ENCODE results near the gene SAMD15.
"Not testable (repeated sequence)": the region's sequence is repeated elsewhere in the genome, so short reads cannot be mapped to it uniquely, and the experiment has no call there.

Gene SAMD15

GRCh38 chr14:77376771-77377501 is at the start of gene SAMD15, which contains the start of gene TMED8:
Gene SAMD15 (plus strand): TSS chr14:77377379. CDS start chr14:77377419, 40 bp downstream.
Gene TMED8 (minus strand): TSS chr14:77377094. CDS start chr14:77377053, 41 bp downstream.
- DNase-seq = peak; percentile 92

- DNase-seq = no peak
Measured at GRCh38 chr14:77329872-77330271, 47.3 kb upstream of the SAMD15 start.

- DNase-seq = no peak
Measured at GRCh38 chr14:77335576-77335975, 41.6 kb upstream of the SAMD15 start.

GRCh38 chr14:77337255-77337654 is 39.9 kb upstream of the SAMD15 start:
- not testable (repeated sequence) for DNase-seq

- DNase-seq = no peak
Measured at GRCh38 chr14:77337880-77338279, 39.3 kb upstream of the SAMD15 start.

- no peak for DNase-seq
Measured at GRCh38 chr14:77338302-77338701, 38.9 kb upstream of the SAMD15 start.

- no peak for DNase-seq
Measured at GRCh38 chr14:77339407-77339806, 37.8 kb upstream of the SAMD15 start.

GRCh38 chr14:77340389-77340788 is 36.8 kb upstream of the SAMD15 start:
- no peak for DNase-seq

GRCh38 chr14:77342726-77343397 is 34.3 kb upstream of the SAMD15 start:
- no peak for DNase-seq

GRCh38 chr14:77343662-77344061 is 33.5 kb upstream of the SAMD15 start:
- DNase-seq = peak; percentile 37

GRCh38 chr14:77344377-77344996 is 32.7 kb upstream of the SAMD15 start:
- no peak for DNase-seq

- DNase-seq = no peak
Measured at GRCh38 chr14:77346495-77346894, 30.7 kb upstream of the SAMD15 start.

GRCh38 chr14:77347751-77348150 is 29.4 kb upstream of the SAMD15 start:
- no peak for DNase-seq

- no peak for DNase-seq
Measured at GRCh38 chr14:77353469-77354141, 23.6 kb upstream of the SAMD15 start.

- DNase-seq = no peak
Measured at GRCh38 chr14:77355811-77356210, 21.4 kb upstream of the SAMD15 start.

GRCh38 chr14:77356899-77357298 is 20.3 kb upstream of the SAMD15 start:
- no peak for DNase-seq

GRCh38 chr14:77359626-77360025 is 17.6 kb upstream of the SAMD15 start:
- DNase-seq = no peak

- no peak for DNase-seq
Measured at GRCh38 chr14:77364146-77364545, 13.0 kb upstream of the SAMD15 start.

GRCh38 chr14:77369285-77369684 is 7.9 kb upstream of the SAMD15 start:
- no peak for DNase-seq

GRCh38 chr14:77372304-77372841 is 4.8 kb upstream of the SAMD15 start:
- peak; percentile 35 for DNase-seq

- DNase-seq = no peak
Measured at GRCh38 chr14:77375164-77375950, 1.8 kb upstream of the SAMD15 start.
